ENCODE data around the gene THAP4. TPM values are rescaled to one million over a fixed set of nuclear protein-coding genes. Genes with fewer than 3 reads are reported as not detected.

THAP4 gene
- total RNA-seq, 2 experiments from 2014 or later = 32.3 to 37.4 TPM

- POLR2A ChIA-PET = no interaction called here
- H3K36me3 Mint-ChIP-seq (ENCODE audit: low read depth) = peaks cover under 1% of the 10 kb centered on the region
Measured at GRCh38 chr2:241551599-241551997, 85.4 kb downstream of the THAP4 start.

GRCh38 chr2:241550616-241551580 is 86.1 kb downstream of the THAP4 start:
- no peak for DNase-seq
- POLR2A ChIA-PET = no interaction called here
- peaks cover 6% of the 10 kb centered on the region for H3K4me1 Mint-ChIP-seq (ENCODE audit: low read depth)
- CTCF ChIA-PET = no interaction called here
- H3K27me3 Mint-ChIP-seq (ENCODE audit: low read depth) = peaks cover 12% of the 10 kb centered on the region
- H3K36me3 Mint-ChIP-seq (ENCODE audit: low read depth) = no peaks in the 10 kb centered on the region
- H3K4me3 Mint-ChIP-seq = no peak overlapping the region
- H3K27ac Mint-ChIP-seq = no peak overlapping the region
- no peak for ATAC-seq
- H3K9me3 Mint-ChIP-seq (ENCODE audit: insufficient read depth) = no peaks in the 10 kb centered on the region

More at GRCh38 chr2:241551599-241551997, 85.4 kb downstream of the THAP4 start:
- Mint-ChIP-seq H3K27me3 (ENCODE audit: low read depth) (peaks cover 12% of the 10 kb centered on the region), H3K27ac (no peak overlapping the region), H3K4me3 (no peak overlapping the region), H3K9me3 (ENCODE audit: insufficient read depth) (no peaks in the 10 kb centered on the region), H3K4me1 (ENCODE audit: low read depth) (peaks cover 7% of the 10 kb centered on the region)
- no peak for ATAC-seq
- no peak for DNase-seq
- CTCF ChIA-PET = no interaction called here

GRCh38 chr2:241548451-241548835 is 88.5 kb downstream of the THAP4 start:
- H3K4me3 Mint-ChIP-seq = no peak overlapping the region
- no peak for DNase-seq
- H3K36me3 Mint-ChIP-seq (ENCODE audit: low read depth) = no peaks in the 10 kb centered on the region
- ATAC-seq = no peak
- CTCF ChIA-PET = no interaction called here
- H3K27me3 Mint-ChIP-seq (ENCODE audit: low read depth) = peaks cover 10% of the 10 kb centered on the region
- no peak overlapping the region for H3K27ac Mint-ChIP-seq
- H3K4me1 Mint-ChIP-seq (ENCODE audit: low read depth) = no peaks in the 10 kb centered on the region
- no peaks in the 10 kb centered on the region for H3K9me3 Mint-ChIP-seq (ENCODE audit: insufficient read depth)
- POLR2A ChIA-PET = no interaction called here

GRCh38 chr2:241547781-241548450 is 89.0 kb downstream of the THAP4 start:
- CTCF ChIA-PET = no interaction called here
- ATAC-seq (no peak), DNase-seq (no peak)
- POLR2A ChIA-PET = no interaction called here
- H3K4me1 Mint-ChIP-seq (ENCODE audit: low read depth) = no peaks in the 10 kb centered on the region
- H3K27ac Mint-ChIP-seq = no peak overlapping the region
- H3K36me3 Mint-ChIP-seq (ENCODE audit: low read depth) = no peaks in the 10 kb centered on the region
- no peak overlapping the region for H3K4me3 Mint-ChIP-seq
- H3K9me3 Mint-ChIP-seq (ENCODE audit: insufficient read depth) = no peaks in the 10 kb centered on the region
- peaks cover 15% of the 10 kb centered on the region for H3K27me3 Mint-ChIP-seq (ENCODE audit: low read depth)

- no peaks in the 10 kb centered on the region for H3K9me3 Mint-ChIP-seq (ENCODE audit: insufficient read depth)
- no peak overlapping the region for H3K27ac Mint-ChIP-seq
- H3K4me3 Mint-ChIP-seq = no peak overlapping the region
- no peaks in the 10 kb centered on the region for H3K4me1 Mint-ChIP-seq (ENCODE audit: low read depth)
- no peak for DNase-seq
- peaks cover 16% of the 10 kb centered on the region for H3K27me3 Mint-ChIP-seq (ENCODE audit: low read depth)
- H3K36me3 Mint-ChIP-seq (ENCODE audit: low read depth) = no peaks in the 10 kb centered on the region
- ATAC-seq = no peak
- CTCF ChIA-PET = no interaction called here
- POLR2A ChIA-PET = no interaction called here
Measured at GRCh38 chr2:241546771-241547498, 90.0 kb downstream of the THAP4 start.

- no peak for ATAC-seq
- H3K9me3 Mint-ChIP-seq (ENCODE audit: insufficient read depth) = no peaks in the 10 kb centered on the region
- no peak for DNase-seq
- ChIA-PET POLR2A (no interaction called here), CTCF (no interaction called here)
- no peak overlapping the region for H3K27ac Mint-ChIP-seq
- peaks cover 17% of the 10 kb centered on the region for H3K27me3 Mint-ChIP-seq (ENCODE audit: low read depth)
- no peaks in the 10 kb centered on the region for H3K36me3 Mint-ChIP-seq (ENCODE audit: low read depth)
- H3K4me1 Mint-ChIP-seq (ENCODE audit: low read depth) = no peaks in the 10 kb centered on the region
- no peak overlapping the region for H3K4me3 Mint-ChIP-seq
Measured at GRCh38 chr2:241545523-241546473, 91.2 kb downstream of the THAP4 start.

GRCh38 chr2:241545106-241545505 is 91.9 kb downstream of the THAP4 start:
- no peak for DNase-seq
- CTCF ChIA-PET = no interaction called here
- ATAC-seq = no peak
- H3K27me3 Mint-ChIP-seq (ENCODE audit: low read depth) = peaks cover 20% of the 10 kb centered on the region
- H3K4me1 Mint-ChIP-seq (ENCODE audit: low read depth) = peaks cover 3% of the 10 kb centered on the region
- no peak overlapping the region for H3K4me3 Mint-ChIP-seq
- H3K9me3 Mint-ChIP-seq (ENCODE audit: insufficient read depth) = no peaks in the 10 kb centered on the region
- POLR2A ChIA-PET = no interaction called here
- H3K27ac Mint-ChIP-seq = no peak overlapping the region
- H3K36me3 Mint-ChIP-seq (ENCODE audit: low read depth) = no peaks in the 10 kb centered on the region

GRCh38 chr2:241542278-241542605 is 94.7 kb downstream of the THAP4 start:
- peaks cover 3% of the 10 kb centered on the region for H3K4me1 Mint-ChIP-seq (ENCODE audit: low read depth)
- ATAC-seq (no peak), DNase-seq (no peak)
- ChIA-PET CTCF (no interaction called here), POLR2A (no interaction called here)
- H3K9me3 Mint-ChIP-seq (ENCODE audit: insufficient read depth) = no peaks in the 10 kb centered on the region
- no peaks in the 10 kb centered on the region for H3K36me3 Mint-ChIP-seq (ENCODE audit: low read depth)
- H3K27me3 Mint-ChIP-seq (ENCODE audit: low read depth) = peaks cover 18% of the 10 kb centered on the region
- H3K4me3 Mint-ChIP-seq = no peak overlapping the region
- H3K27ac Mint-ChIP-seq = no peak overlapping the region

GRCh38 chr2:241541564-241542277 is 95.2 kb downstream of the THAP4 start:
- H3K27me3 Mint-ChIP-seq (ENCODE audit: low read depth) = peaks cover 14% of the 10 kb centered on the region
- ChIA-PET POLR2A (interaction anchor here (1.0 kb wide), 1 partner anchor 72 kb away, joined by 3 read pairs; no protein-coding TSS in a partner anchor), CTCF (no interaction called here)
- no peaks in the 10 kb centered on the region for H3K36me3 Mint-ChIP-seq (ENCODE audit: low read depth)
- DNase-seq (no peak), ATAC-seq (no peak)
- H3K9me3 Mint-ChIP-seq (ENCODE audit: insufficient read depth) = no peaks in the 10 kb centered on the region
- no peak overlapping the region for H3K27ac Mint-ChIP-seq
- peaks cover 3% of the 10 kb centered on the region for H3K4me1 Mint-ChIP-seq (ENCODE audit: low read depth)
- H3K4me3 Mint-ChIP-seq = no peak overlapping the region

GRCh38 chr2:241540771-241541561 is 96.0 kb downstream of the THAP4 start:
- Mint-ChIP-seq H3K27me3 (ENCODE audit: low read depth) (peaks cover 14% of the 10 kb centered on the region), H3K36me3 (ENCODE audit: low read depth) (no peaks in the 10 kb centered on the region), H3K4me1 (ENCODE audit: low read depth) (peaks cover 3% of the 10 kb centered on the region), H3K4me3 (peak overlapping the region; percentile 46), H3K9me3 (ENCODE audit: insufficient read depth) (no peaks in the 10 kb centered on the region), H3K27ac (peak overlapping the region; percentile 15)
- DNase-seq = peak; percentile 72
- peak; percentile 82 for ATAC-seq
- CTCF ChIA-PET = no interaction called here
- POLR2A ChIA-PET = interaction anchor here (1.0 kb wide), 1 partner anchor 72 kb away, joined by 3 read pairs; no protein-coding TSS in a partner anchor
